Fibroblast of mammary gland (primary cell): Measurements from ENCODE around the gene MAGI2.

Source experiments
- DNase-seq: peaks from one replicate; pipeline ENCODE4 v3.0.0-alpha.2; 2010; ENCODE audit warnings: low read depth
- H3K4me3 ChIP-seq: 2 replicates; pipeline ENCODE4 v1.5.1; 2011; ENCODE audit warnings: low read depth, mild to moderate bottlenecking, low read length, moderate library complexity; ENCODE audit not compliant: control insufficient read depth
- CTCF ChIP-seq: conservative IDR thresholded peaks from 2 replicates; pipeline ENCODE4 v1.5.1; 2011; ENCODE audit warnings: low read depth, low read length, inconsistent platforms; ENCODE audit not compliant: control insufficient read depth, insufficient read depth

Gene MAGI2

GRCh38 chr7:78792006-78792405 lies 661.5 kb downstream of the MAGI2 start:
- no peak for TF ChIP-seq CTCF
- DNase-seq, result no peak
- H3K4me3 ChIP-seq, result no peak overlapping the region

GRCh38 chr7:78788464-78788863 lies 665.0 kb downstream of the MAGI2 start:
- no peak for TF ChIP-seq CTCF
- H3K4me3 ChIP-seq, result no peak overlapping the region
- no peak for DNase-seq

GRCh38 chr7:78787854-78788253 lies 665.6 kb downstream of the MAGI2 start:
- H3K4me3 ChIP-seq, result no peak overlapping the region
- DNase-seq, result no peak
- TF ChIP-seq CTCF, result no peak

- H3K4me3 ChIP-seq, result no peak overlapping the region
- no peak for DNase-seq
- no peak for TF ChIP-seq CTCF
These were observed 667.4 kb downstream of the MAGI2 start for GRCh38 chr7:78786055-78786454.

GRCh38 chr7:78783179-78783962 lies 670.1 kb downstream of the MAGI2 start:
- DNase-seq, result no peak
- no peak overlapping the region for H3K4me3 ChIP-seq
- TF ChIP-seq CTCF, result no peak

- TF ChIP-seq CTCF, result no peak
- DNase-seq, result no peak
- no peak overlapping the region for H3K4me3 ChIP-seq
These were observed 672.9 kb downstream of the MAGI2 start for GRCh38 chr7:78780560-78780959.

GRCh38 chr7:78779788-78780187 lies 673.7 kb downstream of the MAGI2 start:
- DNase-seq, result no peak
- no peak for TF ChIP-seq CTCF
- H3K4me3 ChIP-seq, result no peak overlapping the region
